ENCODE measurements around the gene ZC3H12A. TPM values are rescaled to one million over a fixed set of nuclear protein-coding genes. Genes with fewer than 3 reads are reported as not detected.

Gene ZC3H12A
- total RNA-seq, 1 donor from 2014 or later: 62.6 TPM

DNA sequence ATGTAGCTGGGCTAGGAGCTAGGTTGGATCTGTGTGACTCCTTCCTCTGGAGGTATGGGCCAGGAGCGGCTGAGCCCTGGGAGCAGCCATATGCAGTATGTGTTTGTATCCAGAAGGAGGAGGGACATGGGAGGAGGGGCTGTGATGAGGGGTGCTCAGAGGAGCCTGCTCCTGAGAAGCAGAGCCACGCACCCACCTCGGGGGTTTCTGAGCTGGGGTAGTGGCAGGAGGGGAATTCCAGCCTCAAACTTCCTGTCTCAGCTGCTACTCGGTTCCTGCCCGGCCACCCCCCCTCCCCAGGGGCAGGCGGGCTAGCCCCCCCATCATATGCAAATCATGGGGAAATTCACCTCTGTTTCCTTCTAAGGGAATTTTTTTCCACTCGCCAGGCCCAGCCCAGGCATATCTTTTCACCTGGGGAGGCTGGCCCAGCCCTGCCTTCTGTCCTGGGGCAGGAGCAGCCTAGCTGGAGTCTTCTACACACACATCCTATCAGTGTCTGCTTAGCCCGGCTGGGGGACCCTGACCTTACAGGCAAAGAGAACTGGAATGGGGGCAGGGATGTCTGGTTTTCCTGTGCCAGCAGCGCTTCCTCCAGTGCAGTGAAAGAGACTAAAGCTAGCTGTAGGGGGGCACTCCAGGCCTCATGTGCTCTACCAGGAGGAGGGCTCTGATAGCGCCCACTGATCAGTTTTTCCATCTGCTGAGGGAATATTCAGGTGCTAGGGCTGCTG, 3.0 kb downstream of the ZC3H12A start:
- intact Hi-C loops (cut with micrococcal nuclease): loop anchor here (1.0 to 10.0 kb wide), 10 partner anchors 10 to 1377 kb away; partner anchors contain the start of genes MAP7D1, MEAF6, MRPS15 and RRAGC

DNA sequence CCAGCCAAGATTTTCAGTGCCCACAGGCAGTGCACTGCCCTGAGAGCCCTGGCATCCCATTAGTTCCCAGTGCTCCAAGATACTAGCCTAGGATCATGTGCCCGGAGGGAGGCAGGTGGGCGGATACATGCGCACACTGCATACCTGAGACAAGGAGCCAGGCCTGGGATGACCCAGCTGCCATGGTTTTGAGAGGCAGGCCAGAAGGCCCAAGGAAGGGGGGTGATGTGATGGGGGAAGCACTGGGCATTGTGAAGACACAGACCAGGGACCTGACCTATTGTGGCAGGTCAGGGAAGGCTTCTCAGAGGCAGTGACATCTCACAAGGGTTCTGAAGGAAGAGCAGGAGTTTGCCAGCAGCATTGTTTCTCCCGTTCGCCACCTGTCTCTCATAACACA, 3.6 kb downstream of the ZC3H12A start:
- intact Hi-C loops (cut with micrococcal nuclease): loop anchor here (1.0 to 10.0 kb wide), 10 partner anchors 9 to 1377 kb away; partner anchors contain the start of genes MAP7D1, MEAF6, MRPS15 and RRAGC

DNA sequence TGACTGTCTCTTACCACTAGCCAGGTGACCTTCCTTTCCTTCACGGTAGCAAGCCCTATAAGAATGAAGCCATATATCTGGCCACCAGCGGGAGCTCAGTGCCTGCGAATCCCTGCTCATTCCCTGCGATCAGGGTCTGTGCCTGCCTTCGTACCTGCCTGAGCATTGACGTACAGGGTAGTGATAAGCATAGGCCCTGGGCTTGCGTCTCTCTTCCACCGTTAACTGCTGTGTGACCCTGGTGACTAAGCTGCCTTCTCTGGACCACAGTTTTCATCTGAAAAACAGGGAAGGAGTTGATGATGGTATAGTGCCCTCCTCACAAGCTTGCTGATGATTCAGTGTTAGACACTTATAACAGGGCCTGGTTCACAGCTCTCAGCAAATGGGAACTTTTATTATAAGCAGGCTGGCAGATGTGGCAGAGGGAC, 4.1 kb downstream of the ZC3H12A start:
- intact Hi-C loops (cut with micrococcal nuclease): loop anchor here (5.0 to 10.0 kb wide), 7 partner anchors 454 to 1376 kb away; partner anchors contain the start of genes MAP7D1, MRPS15, RRAGC and STK40

DNA sequence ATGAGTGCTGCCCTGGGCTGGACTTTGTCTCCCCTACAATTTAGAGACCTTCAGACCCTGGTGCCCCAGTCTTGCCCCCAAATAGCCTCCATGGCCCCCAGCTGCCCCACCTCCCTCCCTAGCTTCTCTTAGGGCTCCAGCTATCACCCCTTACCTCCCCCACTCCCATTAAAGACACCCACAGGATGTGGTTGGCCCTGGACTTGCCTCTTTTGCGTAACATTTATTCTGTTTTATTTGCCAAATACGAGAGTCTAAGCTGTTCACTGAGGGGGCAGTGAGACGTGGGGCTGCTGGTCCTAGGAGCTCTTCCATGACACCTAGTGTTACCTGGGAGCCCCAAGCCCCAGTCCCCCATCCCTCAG, 4.5 kb downstream of the ZC3H12A start:
- intact Hi-C loops (cut with micrococcal nuclease): loop anchor here (1.0 to 10.0 kb wide), 10 partner anchors 116 to 1376 kb away; partner anchors contain the start of genes CDCA8, GNL2, MAP7D1 and MRPS15

GRCh38 chr1:37479255-37480124, 5.1 kb downstream of the ZC3H12A start:
- intact Hi-C loops (cut with micrococcal nuclease): loop anchor here (1.0 to 10.0 kb wide), 10 partner anchors 116 to 1375 kb away; partner anchors contain the start of genes CDCA8, GNL2, MAP7D1 and MRPS15

DNA sequence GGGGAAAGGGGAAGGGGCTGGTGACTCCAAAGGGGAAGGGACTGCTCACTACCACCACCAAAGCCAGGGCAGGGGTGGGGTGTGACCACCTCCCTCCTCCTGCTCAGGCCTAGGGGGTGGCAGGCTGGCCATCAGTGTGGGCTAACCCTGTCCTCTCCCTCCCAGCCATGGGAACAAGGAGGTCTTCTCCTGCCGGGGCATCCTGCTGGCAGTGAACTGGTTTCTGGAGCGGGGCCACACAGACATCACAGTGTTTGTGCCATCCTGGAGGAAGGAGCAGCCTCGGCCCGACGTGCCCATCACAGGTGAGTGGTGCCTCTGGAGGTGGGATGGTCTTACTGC, 5.7 kb downstream of the ZC3H12A start:
- intact Hi-C loops (cut with micrococcal nuclease): no loop called here

DNA sequence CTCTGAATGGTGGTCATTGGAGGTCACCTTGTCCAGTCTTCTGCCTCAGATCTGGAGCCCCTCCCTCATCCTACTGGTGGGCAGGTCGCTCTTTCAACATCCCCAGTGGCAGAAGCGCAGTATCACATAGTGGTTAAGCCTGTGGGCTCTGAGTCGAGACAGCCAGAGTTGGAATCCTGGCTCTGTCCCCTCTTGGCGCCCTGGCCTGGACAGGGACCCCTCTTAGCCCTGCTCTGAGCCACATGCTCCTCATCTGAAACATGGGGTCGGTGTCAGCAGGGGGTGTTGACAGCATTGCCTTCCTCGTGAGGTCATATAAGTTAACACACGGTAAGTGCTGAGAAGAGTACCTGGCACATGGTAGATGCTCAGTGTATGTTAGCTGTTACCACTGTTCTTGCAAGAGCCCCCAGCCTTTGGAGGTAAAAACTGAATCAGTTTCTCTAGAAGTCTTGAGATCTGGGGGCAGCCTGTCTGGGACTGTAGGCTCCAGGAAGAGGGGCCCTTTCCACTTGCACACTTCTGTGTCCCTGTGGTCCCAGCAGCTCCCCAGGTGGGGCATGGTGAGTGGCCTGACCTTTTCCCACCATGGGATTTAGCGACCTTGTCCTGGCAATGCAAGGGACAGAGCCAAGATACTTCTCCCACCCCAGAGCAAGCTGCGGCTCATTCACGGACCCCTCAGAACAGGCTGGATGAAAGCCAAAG, 6.4 kb downstream of the ZC3H12A start:
- intact Hi-C loops (cut with micrococcal nuclease): no loop called here

GRCh38 chr1:37481289-37482003, 7.1 kb downstream of the ZC3H12A start:
- intact Hi-C loops (cut with micrococcal nuclease): no loop called here

DNA sequence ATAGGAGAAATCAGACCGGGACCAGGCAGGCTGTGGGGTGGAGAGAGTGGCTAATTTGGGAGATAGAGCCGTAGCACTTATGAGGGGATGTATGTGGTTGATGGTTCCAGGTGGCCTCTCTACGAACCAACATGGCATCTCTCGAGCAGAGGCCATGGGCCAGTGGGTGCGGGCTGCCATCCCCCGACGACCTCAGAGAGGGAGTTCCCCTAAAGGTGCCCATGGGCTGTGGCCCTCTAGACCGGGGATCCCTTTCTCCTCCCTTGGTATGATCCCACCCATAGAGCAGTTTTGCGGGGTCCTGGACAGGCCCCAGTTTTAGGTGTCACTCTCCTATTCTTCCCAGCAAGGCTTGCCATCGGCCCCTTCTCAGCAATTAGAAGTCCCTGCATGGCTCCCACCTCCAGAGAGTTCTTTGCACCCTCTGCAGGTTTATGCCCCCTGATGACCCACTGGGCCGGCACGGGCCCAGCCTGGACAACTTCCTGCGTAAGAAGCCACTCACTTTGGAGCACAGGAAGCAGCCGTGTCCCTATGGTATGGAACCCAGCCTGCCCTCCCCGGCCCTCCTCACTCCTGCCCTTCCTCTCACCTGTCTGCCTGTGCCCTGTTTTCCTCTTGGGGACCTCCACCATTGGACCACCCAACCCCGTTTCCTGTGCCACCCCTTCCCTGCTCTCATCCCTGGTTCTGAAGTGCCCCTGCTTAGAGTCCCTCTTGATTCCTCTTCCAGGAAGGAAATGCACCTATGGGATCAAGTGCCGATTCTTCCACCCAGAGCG, 7.8 kb downstream of the ZC3H12A start:
- intact Hi-C loops (cut with micrococcal nuclease): no loop called here

GRCh38 chr1:37482796-37483744, 8.7 kb downstream of the ZC3H12A start:
- intact Hi-C loops (cut with micrococcal nuclease): no loop called here

DNA sequence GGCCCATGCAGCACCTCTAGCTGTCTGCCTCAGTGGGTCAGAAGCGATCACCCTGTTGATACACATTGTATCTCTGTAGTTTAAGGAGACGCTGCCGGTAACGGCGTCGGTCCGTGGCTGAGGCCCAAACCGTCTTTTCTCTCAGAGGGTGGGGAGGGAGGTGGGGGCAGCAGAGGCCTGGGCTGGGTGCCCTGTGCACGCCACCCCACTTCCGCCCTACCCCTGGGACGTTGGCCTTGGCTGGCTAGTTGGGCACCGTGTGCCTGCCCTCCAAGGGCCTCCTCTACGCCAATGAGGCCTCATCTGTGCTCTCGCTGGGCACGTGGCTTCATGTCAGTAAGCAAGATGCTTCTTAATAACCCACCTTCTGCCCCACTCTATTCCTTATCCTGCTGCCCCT, 9.4 kb downstream of the ZC3H12A start:
- intact Hi-C loops (cut with micrococcal nuclease): no loop called here

GRCh38 chr1:37484325-37485051, 10.1 kb downstream of the ZC3H12A start:
- intact Hi-C loops (cut with micrococcal nuclease): no loop called here

GRCh38 chr1:37485902-37486679, 11.7 kb downstream of the ZC3H12A start:
- intact Hi-C loops (cut with micrococcal nuclease): loop anchor here (2.0 kb wide), 1 partner anchor 13 kb away; no protein-coding TSS in a partner anchor

GRCh38 chr1:37486680-37487618, 12.6 kb downstream of the ZC3H12A start:
- intact Hi-C loops (cut with micrococcal nuclease): loop anchor here (1.0 to 2.0 kb wide), 4 partner anchors 10 to 195 kb away; no protein-coding TSS in a partner anchor

GRCh38 chr1:37487619-37487984, 13.2 kb downstream of the ZC3H12A start:
- intact Hi-C loops (cut with micrococcal nuclease): loop anchor here (1.0 to 2.0 kb wide), 4 partner anchors 10 to 195 kb away; no protein-coding TSS in a partner anchor
